Keratinocyte (primary cell): ENCODE results near the gene ATL2. TPM values are rescaled to one million over a fixed set of nuclear protein-coding genes. Genes with fewer than 3 reads are reported as not detected.

Experiments used
- DNase-seq: peaks from one replicate; pipeline ENCODE4 v3.0.0-alpha.2; 2011; ENCODE audit warnings: low read depth, missing footprints, low spot score
- FAIRE-seq: peaks from 2 replicates; lab custom pipeline; 2011; peaks lifted over from hg19 to GRCh38; lab: Jason Lieb, UNC
- H2AFZ ChIP-seq: 2 replicates; pipeline ENCODE4 v1.6.0; 2012; ENCODE audit warnings: low read length, control low read depth, inconsistent platforms; ENCODE audit not compliant: control insufficient read depth
- H3K27ac ChIP-seq: 2 replicates; pipeline ENCODE4 v1.5.1; 2011; ENCODE audit warnings: low read length; ENCODE audit not compliant: control insufficient read depth, insufficient read depth
- H3K27me3 ChIP-seq: 3 replicates; pipeline ENCODE4 v1.6.0; 2011; ENCODE audit warnings: low read length; ENCODE audit not compliant: control insufficient read depth, insufficient read depth; ENCODE audit errors: extremely low read depth
- H3K36me3 ChIP-seq, 2 experiments: 2 replicates in 1 of 2; 3 replicates in 1 of 2; pipeline ENCODE4 v1.5.1; 2011; ENCODE audit warnings: low read length in 2 of 2, mild to moderate bottlenecking in 1 of 2; ENCODE audit not compliant: control insufficient read depth in 2 of 2, insufficient read depth in 2 of 2; ENCODE audit errors: extremely low read depth in 1 of 2
- H3K4me1 ChIP-seq: 3 replicates; pipeline ENCODE4 v1.5.1; 2011; ENCODE audit warnings: low read length; ENCODE audit not compliant: control insufficient read depth, insufficient read depth; ENCODE audit errors: extremely low read depth
- H3K4me2 ChIP-seq: 3 replicates; pipeline ENCODE4 v1.6.0; 2011; ENCODE audit warnings: low read depth, low read length; ENCODE audit not compliant: control insufficient read depth, insufficient read depth; ENCODE audit errors: extremely low read depth
- H3K4me3 ChIP-seq, 3 experiments: fragments of 200-600 bp in 1 of 3; sonication (generic) in 1 of 3; 2 replicates in 2 of 3; 3 replicates in 1 of 3; pipeline ENCODE4 v1.5.1; 2011 to 2016; ENCODE audit warnings: low read length in 3 of 3, mild to moderate bottlenecking in 3 of 3, control low read depth in 2 of 3, inconsistent platforms in 1 of 3, low read depth in 1 of 3, mixed read lengths in 1 of 3, mixed run types in 1 of 3, moderate library complexity in 1 of 3; ENCODE audit not compliant: control insufficient read depth in 2 of 3, insufficient read depth in 2 of 3; ENCODE audit errors: extremely low read depth in 1 of 3
- H3K79me2 ChIP-seq: 2 replicates; pipeline ENCODE4 v1.6.0; 2012; ENCODE audit warnings: low read length; ENCODE audit not compliant: control insufficient read depth, insufficient read depth
- H3K9ac ChIP-seq: 3 replicates; pipeline ENCODE4 v1.6.0; 2011; ENCODE audit warnings: low read length; ENCODE audit not compliant: control insufficient read depth, insufficient read depth; ENCODE audit errors: extremely low read depth
- H3K9me1 ChIP-seq: 3 replicates; pipeline ENCODE4 v1.6.0; 2011; ENCODE audit warnings: low read length; ENCODE audit not compliant: control insufficient read depth, insufficient read depth; ENCODE audit errors: extremely low read depth
- H3K9me3 ChIP-seq: 2 replicates; pipeline ENCODE4 v1.5.1; 2012; ENCODE audit warnings: low read depth, low read length; ENCODE audit not compliant: control insufficient read depth
- H4K20me1 ChIP-seq: 3 replicates; pipeline ENCODE4 v1.6.0; 2011; ENCODE audit warnings: low read length; ENCODE audit not compliant: control insufficient read depth, insufficient read depth; ENCODE audit errors: extremely low read depth
- EZH2 ChIP-seq: IDR thresholded peaks from one replicate; pipeline ENCODE4 v1.6.1; 2012; ENCODE audit warnings: inconsistent platforms, mild to moderate bottlenecking, low read length, moderate library complexity
- dilution Hi-C: fragments of 300-500 bp; cut with MboI; formaldehyde crosslinking; loops from one replicate; pipeline ENCODE4 v1.7.0; 2020; ENCODE audit warnings: low sequenced_read_pairs; ENCODE audit not compliant: extremely low pct_ligation_motif_present
- polyA plus RNA-seq, 5 experiments: library from polyadenylated mRNA; depleted of rRNA in 3 of 5; stranded (reverse) in 3 of 5; stranded (forward) in 1 of 5; unstranded in 1 of 5; fragments of >200 nt; gene quantifications; 1 replicate in 1 of 5; 2 replicates in 3 of 5; 3 replicates in 1 of 5; pipeline versions ENCODE4 v1.2.1 to v1.2.3, GENCODE V29; 2011 to 2012; ENCODE audit warnings: missing spikeins in 2 of 5, low read depth in 1 of 5, low replicate concordance in 1 of 5
- TF ChIP-seq, protein P1 (sequence below), 3 experiments: IDR thresholded peaks in 1 of 3; conservative IDR thresholded peaks in 1 of 3; optimal IDR thresholded peaks in 1 of 3; 2 replicates in 2 of 3; 3 replicates in 1 of 3; pipeline versions ENCODE3 to v1.5.1; 2011; ENCODE audit warnings: low read length in 3 of 3, mild to moderate bottlenecking in 3 of 3, moderate library complexity in 2 of 3, control low read depth in 1 of 3, inconsistent platforms in 1 of 3; ENCODE audit not compliant: insufficient read depth in 2 of 3; ENCODE audit errors: extremely low read depth in 1 of 3

ATL2 gene
- polyA plus RNA-seq, 1 donor (not counting 4 experiments of a cell fraction or from before 2014, with no cell fraction given), result 83.2 TPM

GRCh38 chr2:38254796-38255195 lies 122.3 kb downstream of the ATL2 start:
- Histone ChIP-seq H3K9me3 (no peaks in the 10 kb centered on the region), H3K4me3 (no peak overlapping the region), H3K36me3 (no peaks in the 10 kb centered on the region), H3K79me2 (no peaks in the 10 kb centered on the region), H2AFZ (no peak overlapping the region), H3K4me1 (no peaks in the 10 kb centered on the region), H3K4me2 (no peak overlapping the region), H4K20me1 (no peaks in the 10 kb centered on the region), H3K9ac (no peak overlapping the region), H3K9me1 (no peaks in the 10 kb centered on the region), H3K27ac (no peak overlapping the region), H3K27me3 (no peaks in the 10 kb centered on the region)
- dilution Hi-C loops, result no loop called here
- FAIRE-seq, result no peak
- TF ChIP-seq EZH2, result no peak
- TF ChIP-seq, protein P1, sequence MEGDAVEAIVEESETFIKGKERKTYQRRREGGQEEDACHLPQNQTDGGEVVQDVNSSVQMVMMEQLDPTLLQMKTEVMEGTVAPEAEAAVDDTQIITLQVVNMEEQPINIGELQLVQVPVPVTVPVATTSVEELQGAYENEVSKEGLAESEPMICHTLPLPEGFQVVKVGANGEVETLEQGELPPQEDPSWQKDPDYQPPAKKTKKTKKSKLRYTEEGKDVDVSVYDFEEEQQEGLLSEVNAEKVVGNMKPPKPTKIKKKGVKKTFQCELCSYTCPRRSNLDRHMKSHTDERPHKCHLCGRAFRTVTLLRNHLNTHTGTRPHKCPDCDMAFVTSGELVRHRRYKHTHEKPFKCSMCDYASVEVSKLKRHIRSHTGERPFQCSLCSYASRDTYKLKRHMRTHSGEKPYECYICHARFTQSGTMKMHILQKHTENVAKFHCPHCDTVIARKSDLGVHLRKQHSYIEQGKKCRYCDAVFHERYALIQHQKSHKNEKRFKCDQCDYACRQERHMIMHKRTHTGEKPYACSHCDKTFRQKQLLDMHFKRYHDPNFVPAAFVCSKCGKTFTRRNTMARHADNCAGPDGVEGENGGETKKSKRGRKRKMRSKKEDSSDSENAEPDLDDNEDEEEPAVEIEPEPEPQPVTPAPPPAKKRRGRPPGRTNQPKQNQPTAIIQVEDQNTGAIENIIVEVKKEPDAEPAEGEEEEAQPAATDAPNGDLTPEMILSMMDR (optimal IDR thresholded peaks at IDR 0.05 in 1 of 3, IDR thresholded peaks at IDR 0.05 in 1 of 3, conservative IDR thresholded peaks at IDR 0.05 in 1 of 3; ENCODE audit: extremely low read depth in 1 of 3, insufficient read depth in 2 of 3, low read length in 3 of 3), result no peak
- no peak for DNase-seq

DNA sequence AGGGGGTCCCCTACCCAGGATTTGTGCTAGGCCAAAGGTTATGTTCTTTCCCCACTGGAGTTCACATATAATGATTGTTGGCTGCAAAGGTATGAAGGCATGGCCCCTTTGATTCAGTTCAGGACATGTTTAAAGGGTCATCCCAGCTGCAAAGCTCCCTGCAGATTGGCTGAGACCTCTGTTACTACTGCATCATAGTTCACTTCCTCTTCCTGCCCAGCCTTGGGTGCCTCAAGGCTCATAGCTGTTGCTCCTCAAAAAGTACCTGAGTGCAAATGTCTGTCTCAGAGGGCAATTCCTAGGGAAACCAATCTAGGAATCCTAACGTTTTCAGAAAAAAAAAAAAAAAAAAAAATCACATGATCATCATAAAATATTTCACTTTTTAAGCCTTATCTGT lies 125.1 kb downstream of the ATL2 start:
- dilution Hi-C loops, result no loop called here
- no peak overlapping the region for H3K4me3 ChIP-seq
- TF ChIP-seq EZH2, result no peak
- TF ChIP-seq, protein P1 (optimal IDR thresholded peaks at IDR 0.05 in 1 of 3, IDR thresholded peaks at IDR 0.05 in 1 of 3, conservative IDR thresholded peaks at IDR 0.05 in 1 of 3; ENCODE audit: extremely low read depth in 1 of 3, insufficient read depth in 2 of 3, low read length in 3 of 3), result no peak

More for the DNA sequence above, 125.1 kb downstream of the ATL2 start:
- no peaks in the 10 kb centered on the region for H3K36me3 ChIP-seq
- FAIRE-seq (no peak), DNase-seq (no peak)
- H3K9me3 ChIP-seq, result no peaks in the 10 kb centered on the region
- no peaks in the 10 kb centered on the region for H3K9me1 ChIP-seq
- H3K4me2 ChIP-seq, result no peak overlapping the region
- no peak overlapping the region for H2AFZ ChIP-seq
- H3K27ac ChIP-seq, result no peak overlapping the region
- no peak overlapping the region for H3K9ac ChIP-seq
- H3K27me3 ChIP-seq, result no peaks in the 10 kb centered on the region
- no peaks in the 10 kb centered on the region for H4K20me1 ChIP-seq
- H3K79me2 ChIP-seq, result no peaks in the 10 kb centered on the region
- no peaks in the 10 kb centered on the region for H3K4me1 ChIP-seq
